ENCODE measurements around the gene UBE2B. TPM values are rescaled to one million over a fixed set of nuclear protein-coding genes. Genes with fewer than 3 reads are reported as not detected.

UBE2B gene
- polyA plus RNA-seq, 1 donor from 2014 or later: 128 TPM

- TF ChIP-seq MXI1 (conservative IDR thresholded peaks at IDR 0.05; ENCODE audit: poor library complexity, severe bottlenecking): no peak
- TF ChIP-seq TAF1 (IDR thresholded peaks at IDR 0.05; ENCODE audit: low read depth): no peak
- TF ChIP-seq, protein P1, sequence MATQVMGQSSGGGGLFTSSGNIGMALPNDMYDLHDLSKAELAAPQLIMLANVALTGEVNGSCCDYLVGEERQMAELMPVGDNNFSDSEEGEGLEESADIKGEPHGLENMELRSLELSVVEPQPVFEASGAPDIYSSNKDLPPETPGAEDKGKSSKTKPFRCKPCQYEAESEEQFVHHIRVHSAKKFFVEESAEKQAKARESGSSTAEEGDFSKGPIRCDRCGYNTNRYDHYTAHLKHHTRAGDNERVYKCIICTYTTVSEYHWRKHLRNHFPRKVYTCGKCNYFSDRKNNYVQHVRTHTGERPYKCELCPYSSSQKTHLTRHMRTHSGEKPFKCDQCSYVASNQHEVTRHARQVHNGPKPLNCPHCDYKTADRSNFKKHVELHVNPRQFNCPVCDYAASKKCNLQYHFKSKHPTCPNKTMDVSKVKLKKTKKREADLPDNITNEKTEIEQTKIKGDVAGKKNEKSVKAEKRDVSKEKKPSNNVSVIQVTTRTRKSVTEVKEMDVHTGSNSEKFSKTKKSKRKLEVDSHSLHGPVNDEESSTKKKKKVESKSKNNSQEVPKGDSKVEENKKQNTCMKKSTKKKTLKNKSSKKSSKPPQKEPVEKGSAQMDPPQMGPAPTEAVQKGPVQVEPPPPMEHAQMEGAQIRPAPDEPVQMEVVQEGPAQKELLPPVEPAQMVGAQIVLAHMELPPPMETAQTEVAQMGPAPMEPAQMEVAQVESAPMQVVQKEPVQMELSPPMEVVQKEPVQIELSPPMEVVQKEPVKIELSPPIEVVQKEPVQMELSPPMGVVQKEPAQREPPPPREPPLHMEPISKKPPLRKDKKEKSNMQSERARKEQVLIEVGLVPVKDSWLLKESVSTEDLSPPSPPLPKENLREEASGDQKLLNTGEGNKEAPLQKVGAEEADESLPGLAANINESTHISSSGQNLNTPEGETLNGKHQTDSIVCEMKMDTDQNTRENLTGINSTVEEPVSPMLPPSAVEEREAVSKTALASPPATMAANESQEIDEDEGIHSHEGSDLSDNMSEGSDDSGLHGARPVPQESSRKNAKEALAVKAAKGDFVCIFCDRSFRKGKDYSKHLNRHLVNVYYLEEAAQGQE (IDR thresholded peaks at IDR 0.05; ENCODE audit: borderline replicate concordance): no peak
- no peak for TF ChIP-seq EZH2 (IDR thresholded peaks at IDR 0.05; ENCODE audit: borderline replicate concordance, insufficient read depth, low read length, poor library complexity, severe bottlenecking)
- TF ChIP-seq, protein P2, sequence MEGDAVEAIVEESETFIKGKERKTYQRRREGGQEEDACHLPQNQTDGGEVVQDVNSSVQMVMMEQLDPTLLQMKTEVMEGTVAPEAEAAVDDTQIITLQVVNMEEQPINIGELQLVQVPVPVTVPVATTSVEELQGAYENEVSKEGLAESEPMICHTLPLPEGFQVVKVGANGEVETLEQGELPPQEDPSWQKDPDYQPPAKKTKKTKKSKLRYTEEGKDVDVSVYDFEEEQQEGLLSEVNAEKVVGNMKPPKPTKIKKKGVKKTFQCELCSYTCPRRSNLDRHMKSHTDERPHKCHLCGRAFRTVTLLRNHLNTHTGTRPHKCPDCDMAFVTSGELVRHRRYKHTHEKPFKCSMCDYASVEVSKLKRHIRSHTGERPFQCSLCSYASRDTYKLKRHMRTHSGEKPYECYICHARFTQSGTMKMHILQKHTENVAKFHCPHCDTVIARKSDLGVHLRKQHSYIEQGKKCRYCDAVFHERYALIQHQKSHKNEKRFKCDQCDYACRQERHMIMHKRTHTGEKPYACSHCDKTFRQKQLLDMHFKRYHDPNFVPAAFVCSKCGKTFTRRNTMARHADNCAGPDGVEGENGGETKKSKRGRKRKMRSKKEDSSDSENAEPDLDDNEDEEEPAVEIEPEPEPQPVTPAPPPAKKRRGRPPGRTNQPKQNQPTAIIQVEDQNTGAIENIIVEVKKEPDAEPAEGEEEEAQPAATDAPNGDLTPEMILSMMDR (IDR thresholded peaks at IDR 0.05; ENCODE audit: poor library complexity, severe bottlenecking): no peak
- no peak for TF ChIP-seq RAD21 (conservative IDR thresholded peaks at IDR 0.05)
- TF ChIP-seq SMC3 (conservative IDR thresholded peaks at IDR 0.05; ENCODE audit: poor library complexity): no peak
- no peak for TF ChIP-seq POLR2AphosphoS5 (IDR thresholded peaks at IDR 0.05)
- no peak for TF ChIP-seq EP300 (conservative IDR thresholded peaks at IDR 0.05; ENCODE audit: poor library complexity, severe bottlenecking)
Measured at GRCh38 chr5:134423376-134423775, 52.0 kb downstream of the UBE2B start.

DNA sequence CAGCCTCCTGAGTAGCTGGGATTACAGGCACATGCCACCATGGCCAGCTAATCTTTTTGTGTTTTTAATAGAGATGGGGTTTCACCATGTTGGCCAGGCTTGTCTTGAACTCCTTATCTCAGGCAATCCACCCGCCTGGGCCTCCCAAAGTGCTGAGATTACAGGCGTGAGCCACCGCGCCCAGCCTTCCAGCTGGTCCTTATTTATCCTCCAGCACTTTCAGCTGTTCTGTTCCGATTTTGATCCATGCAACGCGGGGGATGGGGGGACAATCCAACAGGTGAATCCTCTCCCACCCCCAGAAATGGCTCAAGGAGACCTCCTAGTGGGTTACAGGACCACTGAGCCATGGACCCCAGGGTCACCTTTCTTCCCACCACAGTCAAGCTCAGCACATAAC, 55.0 kb downstream of the UBE2B start:
- Histone ChIP-seq H3K4me2 (ENCODE audit: low read length) (no peak overlapping the region), H2AFZ (ENCODE audit: low read depth, low read length) (no peak overlapping the region), H3K9me2 (ENCODE audit: insufficient read depth, low read length) (no peaks in the 10 kb centered on the region), H3K27ac (ENCODE audit: low read length) (no peak overlapping the region), H3K27me3 (ENCODE audit: insufficient read depth, low read depth, low read length) (no peaks in the 10 kb centered on the region), H3F3A (ENCODE audit: insufficient read depth, low read length, poor library complexity, severe bottlenecking) (no peaks in the 10 kb centered on the region), H3K9ac (ENCODE audit: low read length) (no peak overlapping the region), H4K20me1 (ENCODE audit: insufficient read depth) (no peaks in the 10 kb centered on the region), H3K79me2 (replicated peaks; ENCODE audit: insufficient read depth, low read length) (no peaks in the 10 kb centered on the region), H3K36me3 (ENCODE audit: insufficient read depth, low read length) (no peaks in the 10 kb centered on the region), H3K9me3 (ENCODE audit: low read length) (no peaks in the 10 kb centered on the region), H3K4me3 (ENCODE audit: low read length) (no peak overlapping the region)
- TF ChIP-seq TAF1 (IDR thresholded peaks at IDR 0.05; ENCODE audit: low read depth) (no peak), EZH2 (IDR thresholded peaks at IDR 0.05; ENCODE audit: borderline replicate concordance, insufficient read depth, low read length, poor library complexity, severe bottlenecking) (no peak), EP300 (conservative IDR thresholded peaks at IDR 0.05; ENCODE audit: poor library complexity, severe bottlenecking) (no peak), SMC3 (conservative IDR thresholded peaks at IDR 0.05; ENCODE audit: poor library complexity) (no peak), MXI1 (conservative IDR thresholded peaks at IDR 0.05; ENCODE audit: poor library complexity, severe bottlenecking) (no peak), RAD21 (conservative IDR thresholded peaks at IDR 0.05) (no peak), POLR2AphosphoS5 (IDR thresholded peaks at IDR 0.05) (no peak)
- TF ChIP-seq, protein P1 (IDR thresholded peaks at IDR 0.05; ENCODE audit: borderline replicate concordance): no peak
- TF ChIP-seq, protein P2 (IDR thresholded peaks at IDR 0.05; ENCODE audit: poor library complexity, severe bottlenecking): no peak

More at GRCh38 chr5:134423376-134423775, 52.0 kb downstream of the UBE2B start:
- Histone ChIP-seq H3K4me3 (ENCODE audit: low read length) (no peak overlapping the region), H3K9me2 (ENCODE audit: insufficient read depth, low read length) (no peaks in the 10 kb centered on the region), H3F3A (ENCODE audit: insufficient read depth, low read length, poor library complexity, severe bottlenecking) (no peaks in the 10 kb centered on the region), H3K79me2 (replicated peaks; ENCODE audit: insufficient read depth, low read length) (no peaks in the 10 kb centered on the region), H3K9me3 (ENCODE audit: low read length) (no peaks in the 10 kb centered on the region), H4K20me1 (ENCODE audit: insufficient read depth) (no peaks in the 10 kb centered on the region), H3K4me2 (ENCODE audit: low read length) (no peak overlapping the region), H3K27me3 (ENCODE audit: insufficient read depth, low read depth, low read length) (no peaks in the 10 kb centered on the region), H3K9ac (ENCODE audit: low read length) (no peak overlapping the region), H3K27ac (ENCODE audit: low read length) (no peak overlapping the region), H2AFZ (ENCODE audit: low read depth, low read length) (no peak overlapping the region), H3K36me3 (ENCODE audit: insufficient read depth, low read length) (no peaks in the 10 kb centered on the region)
